HepG2 (cell line): ENCODE data around the gene GPHN. TPM values are rescaled to one million over a fixed set of nuclear protein-coding genes. Genes with fewer than 3 reads are reported as not detected.

Experiments used
- AFF4 ChIP-seq: sonication (generic); formaldehyde crosslinking; IDR thresholded peaks from 2 replicates; pipeline ENCODE4 v1.4.0; 2020; ENCODE audit warnings: missing genetic modification reagents
- GTF2F1 ChIP-seq: fragments of 150-350 bp; IDR thresholded peaks from 2 replicates; pipeline ENCODE4 v1.6.1; 2014; ENCODE audit warnings: low read length
- MTERF4 ChIP-seq: sonication (generic); formaldehyde crosslinking; IDR thresholded peaks from 2 replicates; pipeline ENCODE4 v1.8.0; 2023; ENCODE audit warnings: mild to moderate bottlenecking, missing genetic modification reagents
- MYPOP ChIP-seq: sonication (generic); formaldehyde crosslinking; IDR thresholded peaks from 2 replicates; pipeline ENCODE4 v1.8.1; 2023; ENCODE audit warnings: mild to moderate bottlenecking, moderate library complexity, missing genetic modification reagents
- ZNF180 ChIP-seq: sonication (generic); formaldehyde crosslinking; IDR thresholded peaks from 2 replicates; pipeline ENCODE4 v1.4.0; 2020; ENCODE audit warnings: low read depth, missing genetic modification reagents, borderline replicate concordance
- ZNF362 ChIP-seq: sonication (generic); formaldehyde crosslinking; IDR thresholded peaks from 2 replicates; pipeline ENCODE4 v1.4.0; 2020; ENCODE audit warnings: missing genetic modification reagents, mild to moderate bottlenecking, borderline replicate concordance
- ZNF614 ChIP-seq: IDR thresholded peaks from 2 replicates; pipeline ENCODE4 v1.6.1; 2018; ENCODE audit warnings: missing biosample characterization, missing genetic modification reagents, inconsistent platforms, borderline replicate concordance
- ZNF629 ChIP-seq: sonication (generic); formaldehyde crosslinking; conservative IDR thresholded peaks from 2 replicates; pipeline ENCODE4 v1.5.0; 2020; ENCODE audit warnings: missing genetic modification reagents
- ZNF704 ChIP-seq: sonication (generic); formaldehyde crosslinking; IDR thresholded peaks from 2 replicates; pipeline ENCODE4 v1.8.1; 2023; ENCODE audit warnings: mild to moderate bottlenecking, inconsistent platforms, moderate library complexity, missing genetic modification reagents, borderline replicate concordance
- polyA plus RNA-seq, 8 experiments: library from polyadenylated mRNA; depleted of rRNA in 3 of 8; stranded (reverse) in 7 of 8; unstranded in 1 of 8; fragments of >200 nt; fragmentation: Illumina TruSeq in 4 of 8; extraction: Trizol in 4 of 8; gene quantifications; 2 replicates each; pipeline versions ENCODE4 v1.2.1 to v1.2.3, GENCODE V29; 2011 to 2016; ENCODE audit warnings: low read depth in 4 of 8, missing spikeins in 1 of 8, mixed read lengths in 1 of 8; ENCODE audit not compliant: insufficient read depth in 1 of 8
- total RNA-seq, 5 experiments: library from RNA; depleted of rRNA; stranded (reverse); fragments of >200 nt; fragmentation: Illumina TruSeq; extraction: Trizol; gene quantifications; 2 replicates each; pipeline ENCODE4 v1.2.3, GENCODE V29; 2016; ENCODE audit warnings: low read depth in 1 of 5
- TF ChIP-seq, protein P1 (sequence below): sonication (generic); formaldehyde crosslinking; IDR thresholded peaks from 2 replicates; pipeline ENCODE4 v1.5.0; 2020; ENCODE audit warnings: mild to moderate bottlenecking, low read depth, missing genetic modification reagents, borderline replicate concordance

GPHN gene
- total and polyA plus RNA-seq, 2 of the 13 experiments (the other 11 are each of a cell fraction or from before 2014, with no cell fraction given) = 12.7 to 19.2 TPM

- no peak for TF ChIP-seq ZNF362
- TF ChIP-seq MYPOP (CRISPR knock-in tag) = no peak
- no peak for TF ChIP-seq ZNF180 (CRISPR knock-in tag)
- TF ChIP-seq ZNF704 (CRISPR knock-in tag) = no peak
- TF ChIP-seq MTERF4 (CRISPR knock-in tag) = no peak
- TF ChIP-seq ZNF629 (CRISPR knock-in tag) = no peak
- no peak for TF ChIP-seq ZNF614 (CRISPR knock-in tag)
- TF ChIP-seq GTF2F1 = no peak
- TF ChIP-seq, protein P1, sequence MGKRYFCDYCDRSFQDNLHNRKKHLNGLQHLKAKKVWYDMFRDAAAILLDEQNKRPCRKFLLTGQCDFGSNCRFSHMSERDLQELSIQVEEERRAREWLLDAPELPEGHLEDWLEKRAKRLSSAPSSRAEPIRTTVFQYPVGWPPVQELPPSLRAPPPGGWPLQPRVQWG (CRISPR knock-in tag) = no peak
- TF ChIP-seq AFF4 (CRISPR knock-in tag) = no peak
These were observed 141.6 kb downstream of the GPHN start (continued) for GRCh38 chr14:66649498-66649897.
